ENCODE measurements around the gene LCNL1.

- TF ChIP-seq CTCF (IDR thresholded peaks at IDR 0.05) (no peak), POLR2A (IDR thresholded peaks at IDR 0.05) (no peak)
Observed at GRCh38 chr9:137012694-137013570, 30.1 kb downstream of the LCNL1 start.
